GM18951 (cell line): ENCODE measurements around the gene B4GALNT4.

Experiments
- POLR2A ChIP-seq: IDR thresholded peaks from 4 replicates; pipeline ENCODE4 v1.6.1; 2011; ENCODE audit warnings: mild to moderate bottlenecking; ENCODE audit not compliant: insufficient read length, insufficient read depth; ENCODE audit errors: extremely low read depth
- in situ Hi-C: fragments of 300-500 bp; cut with MboI; formaldehyde crosslinking; loops from one replicate; pipeline ENCODE4 v1.12.0; 2022; ENCODE audit warnings: low sequenced_read_pairs, mixed read lengths, inconsistent platforms; ENCODE audit not compliant: unreplicated experiment

B4GALNT4 gene

GRCh38 chr11:371051-371450 is 1.8 kb downstream of the B4GALNT4 start:
- TF ChIP-seq POLR2A = no peak
- in situ Hi-C loops = no loop called here

DNA sequence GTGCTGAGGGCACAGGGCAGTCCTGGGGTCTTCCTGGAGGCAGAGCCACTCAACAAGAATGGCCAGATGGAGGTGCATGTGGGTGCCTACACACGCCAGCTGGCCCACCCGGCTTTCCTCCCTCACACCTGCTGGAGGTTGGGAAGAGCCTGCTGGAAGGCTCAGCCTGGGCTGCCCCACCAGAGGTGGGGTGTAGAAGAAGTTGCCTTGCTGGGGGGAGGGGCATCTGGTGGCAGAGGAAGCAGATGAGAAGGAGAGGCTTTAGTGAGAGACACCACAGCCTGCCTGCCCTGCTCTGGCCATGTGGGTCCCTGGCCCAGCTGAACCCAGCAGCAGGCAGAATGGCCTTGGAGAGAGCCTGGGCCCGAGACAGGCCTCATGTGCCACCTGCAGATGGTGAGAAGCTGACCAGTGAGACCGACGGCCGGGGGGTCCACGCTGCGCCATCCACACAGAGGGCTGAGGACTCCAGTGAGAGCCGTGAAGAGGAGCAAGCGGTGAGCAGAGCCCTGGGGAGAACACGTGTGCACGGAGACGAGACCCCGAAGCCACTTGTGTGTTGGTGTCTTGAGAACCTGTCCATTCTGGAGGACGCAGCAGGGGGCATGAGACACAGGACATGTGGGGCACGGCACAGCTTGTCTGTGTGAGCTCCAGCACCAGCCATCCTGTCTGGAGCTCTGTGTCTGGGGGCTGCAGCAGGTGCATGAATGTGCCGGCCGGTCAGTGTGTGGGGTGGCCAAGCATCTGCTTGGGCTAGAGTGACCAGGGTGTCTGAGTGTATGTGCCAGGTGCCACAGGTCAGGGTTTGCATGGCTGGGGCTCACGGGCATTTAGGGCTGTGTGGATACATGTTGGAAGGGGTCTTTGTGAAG is 2.7 kb downstream of the B4GALNT4 start:
- TF ChIP-seq POLR2A = no peak
- in situ Hi-C loops = no loop called here

DNA sequence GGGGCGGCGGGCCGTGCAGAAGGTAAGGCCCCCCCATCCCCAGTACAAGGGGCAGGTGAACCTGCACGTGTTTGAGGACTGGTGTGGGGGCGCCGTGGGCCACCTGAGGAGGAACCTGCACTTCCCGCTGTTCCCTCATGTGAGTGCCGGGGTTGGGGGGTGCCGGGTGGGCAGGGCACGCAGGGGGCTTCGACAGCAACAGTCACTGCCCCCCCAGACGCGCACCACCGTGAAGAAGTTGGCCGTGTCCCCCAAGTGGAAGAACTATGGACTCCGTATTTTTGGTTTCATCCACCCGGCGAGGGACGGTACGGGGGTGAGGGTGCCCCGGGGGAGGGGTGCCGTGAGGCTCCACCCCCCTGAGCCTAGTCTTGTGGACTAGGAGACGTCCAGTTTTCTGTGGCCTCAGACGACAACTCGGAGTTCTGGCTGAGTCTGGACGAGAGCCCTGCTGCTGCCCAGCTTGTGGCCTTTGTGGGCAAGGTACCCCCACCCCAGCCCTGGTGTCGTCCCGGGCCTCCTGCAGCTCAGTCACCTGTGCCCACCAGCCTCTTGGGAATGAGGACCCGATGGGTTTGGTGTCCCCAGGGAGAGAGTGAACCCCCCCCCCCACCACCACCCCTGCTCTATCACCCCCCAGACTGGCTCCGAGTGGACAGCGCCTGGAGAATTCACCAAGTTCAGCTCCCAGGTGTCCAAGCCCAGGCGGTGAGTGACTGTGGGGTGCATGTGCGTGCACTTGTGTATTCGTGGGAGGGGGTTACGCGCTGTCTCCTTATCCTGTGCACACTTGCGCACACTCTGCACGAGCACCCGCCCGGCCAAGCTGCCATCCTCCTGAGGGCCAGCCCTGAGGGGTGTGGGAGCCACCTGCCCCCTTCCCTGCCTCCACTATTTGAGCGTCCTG is 3.8 kb downstream of the B4GALNT4 start:
- in situ Hi-C loops = no loop called here
- TF ChIP-seq POLR2A = no peak

- in situ Hi-C loops = no loop called here
- TF ChIP-seq POLR2A = no peak
These were observed 4.6 kb downstream of the B4GALNT4 start for GRCh38 chr11:373716-374551.

- in situ Hi-C loops = no loop called here
- TF ChIP-seq POLR2A = no peak
These were observed 6.0 kb downstream of the B4GALNT4 start for GRCh38 chr11:375065-376025.

- in situ Hi-C loops = no loop called here
- no peak for TF ChIP-seq POLR2A
These were observed 7.4 kb downstream of the B4GALNT4 start for GRCh38 chr11:376531-377173.

GRCh38 chr11:377174-377865 is 8.0 kb downstream of the B4GALNT4 start:
- no peak for TF ChIP-seq POLR2A
- in situ Hi-C loops = no loop called here

GRCh38 chr11:377883-378500 is 8.7 kb downstream of the B4GALNT4 start:
- TF ChIP-seq POLR2A = no peak
- in situ Hi-C loops = no loop called here

GRCh38 chr11:379205-380094 is 10.2 kb downstream of the B4GALNT4 start:
- no peak for TF ChIP-seq POLR2A
- in situ Hi-C loops = no loop called here

- TF ChIP-seq POLR2A = no peak
- in situ Hi-C loops = no loop called here
These were observed 10.8 kb downstream of the B4GALNT4 start for GRCh38 chr11:380095-380480.
